AG20443 (cell line): ENCODE measurements around the gene NREP.
"Not testable (repeated sequence)": the region's sequence is repeated elsewhere in the genome, so short reads cannot be mapped to it uniquely, and the experiment has no call there.

ENCODE experiments used
- DNase-seq: peaks from one replicate; pipeline ENCODE4 v3.0.0; 2012; ENCODE audit warnings: low spot score, mixed read lengths

NREP gene

GRCh38 chr5:111739416-111739815 lies 17.6 kb downstream of the NREP start:
- DNase-seq, result no peak

DNA sequence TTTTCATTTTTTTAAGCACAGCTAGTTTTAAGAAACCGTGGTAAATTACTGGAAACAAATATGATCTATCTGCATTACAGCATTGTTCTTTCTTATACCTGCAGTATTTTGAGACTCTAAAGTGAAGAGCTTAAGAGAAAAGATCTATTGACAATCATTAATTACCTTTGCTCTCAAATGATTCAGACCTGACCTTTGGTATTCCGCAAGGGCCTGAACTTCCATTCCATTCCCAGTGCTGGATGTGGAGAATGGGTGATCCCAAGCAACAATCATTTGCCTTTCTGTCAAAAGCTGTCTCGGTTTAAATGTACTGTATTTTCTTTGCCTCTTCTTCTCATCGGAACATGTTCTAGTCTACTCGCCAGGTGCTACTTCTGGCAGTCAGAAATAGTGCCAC lies 18.9 kb downstream of the NREP start:
- no peak for DNase-seq

GRCh38 chr5:111737716-111738115 lies 19.3 kb downstream of the NREP start:
- peak; percentile 17 for DNase-seq

DNA sequence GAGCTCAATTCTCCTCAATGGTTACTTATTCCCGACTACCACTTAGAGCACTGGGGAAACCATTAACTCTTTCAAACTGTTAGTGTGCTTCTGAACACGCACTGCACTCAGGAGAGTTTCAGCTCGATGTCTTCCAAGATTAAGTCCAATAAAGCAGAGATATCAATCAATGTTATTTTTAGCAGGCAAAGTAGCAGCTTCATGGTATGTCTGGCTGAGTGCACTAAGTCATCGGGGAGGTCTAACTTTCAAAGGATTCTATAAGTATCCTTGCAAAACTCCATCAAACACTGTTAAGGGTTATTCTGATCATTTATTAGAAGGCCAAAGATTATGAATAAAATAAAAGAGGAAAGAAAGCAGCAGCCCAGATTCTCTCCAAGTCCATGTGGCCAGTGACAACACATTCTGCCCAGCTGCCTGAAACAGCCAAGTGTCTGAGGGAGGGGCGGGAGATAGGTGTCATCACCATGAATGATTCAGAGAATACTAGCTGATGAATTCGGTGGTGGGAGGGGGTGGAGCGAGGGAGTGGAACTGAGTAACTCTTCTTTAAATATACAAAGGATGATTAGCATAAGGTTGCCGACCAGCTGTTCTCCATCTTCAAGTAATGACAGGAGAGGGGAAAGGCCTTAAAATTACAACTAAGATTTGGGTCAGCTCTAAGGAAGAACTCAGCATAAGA lies 21.3 kb downstream of the NREP start:
- peak; percentile 89 for DNase-seq

DNA sequence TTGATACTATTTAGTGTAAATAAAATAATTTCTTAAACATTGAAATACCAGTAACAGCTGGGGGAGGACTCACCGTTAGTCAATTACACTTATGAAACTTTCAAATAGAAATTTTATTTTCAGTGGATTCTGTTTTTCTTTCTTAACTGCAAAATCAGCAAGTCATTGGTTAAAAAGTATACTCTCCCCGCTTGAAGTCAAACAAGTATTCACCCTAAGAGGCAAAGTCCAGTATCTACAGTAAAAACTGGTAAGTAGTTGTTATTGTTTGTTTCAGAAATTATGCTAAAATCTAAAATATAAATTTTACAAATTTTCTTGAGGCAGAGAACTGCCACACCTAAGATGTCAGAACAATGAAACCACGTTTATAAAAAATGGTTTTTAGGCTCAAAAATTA lies 22.4 kb downstream of the NREP start:
- no peak for DNase-seq

DNA sequence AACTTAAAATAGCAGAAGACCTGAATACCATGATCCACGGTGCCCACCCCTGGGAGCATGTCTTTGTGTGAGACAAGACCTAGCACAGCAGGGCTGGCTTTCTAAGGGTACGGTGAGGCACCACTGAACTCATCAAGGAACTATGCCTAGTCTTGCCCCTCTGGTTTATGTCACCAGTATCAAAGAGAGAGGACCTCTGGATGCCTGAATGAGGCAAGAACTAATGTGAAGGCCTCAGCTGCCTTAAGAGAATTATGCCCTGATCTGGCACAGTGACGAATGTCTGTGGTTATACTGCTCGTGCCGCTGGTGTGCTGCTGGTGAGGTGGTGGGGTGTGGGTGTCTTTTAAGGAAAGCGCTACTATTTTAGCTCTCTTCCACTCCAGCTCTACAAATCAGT lies 23.0 kb downstream of the NREP start:
- DNase-seq, result peak; percentile 36

- DNase-seq, result no peak
Observed at GRCh38 chr5:111733571-111733970, 23.4 kb downstream of the NREP start.

GRCh38 chr5:111731638-111732037 lies 25.4 kb downstream of the NREP start:
- DNase-seq, result no peak

DNA sequence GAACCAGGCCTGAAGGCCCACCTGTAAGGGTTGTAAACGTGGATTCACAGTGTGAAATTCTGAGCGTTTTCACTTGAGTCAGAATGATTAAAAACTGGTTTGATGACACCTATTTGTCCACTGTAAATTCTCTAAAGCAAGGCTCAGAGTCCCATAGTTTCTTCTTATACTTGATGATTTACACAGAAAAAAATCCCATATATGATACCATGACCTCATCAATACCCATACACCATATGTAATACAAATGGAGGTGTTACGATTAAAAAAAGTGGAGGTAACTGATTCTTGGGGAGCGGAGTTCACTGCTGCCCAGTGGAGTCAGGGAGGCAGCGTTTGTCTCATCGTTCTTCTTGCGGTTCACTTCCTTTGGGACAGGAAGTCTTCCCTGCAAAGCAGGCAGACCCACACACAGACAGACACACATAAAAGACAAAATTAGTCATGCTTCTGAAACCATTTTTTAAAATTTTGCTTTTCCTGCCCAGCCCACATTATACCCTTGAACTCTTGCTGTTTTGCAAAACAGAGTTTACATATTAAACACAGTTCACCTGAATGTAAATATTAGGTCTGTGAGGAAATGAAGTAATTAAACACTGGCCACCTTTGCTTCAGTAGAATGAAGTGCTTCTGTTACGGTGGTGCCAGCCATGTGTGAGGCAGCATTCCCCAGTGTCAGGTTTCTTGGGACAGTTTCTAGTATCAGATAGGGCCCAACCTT lies 26.2 kb downstream of the NREP start:
- DNase-seq, result no peak

DNA sequence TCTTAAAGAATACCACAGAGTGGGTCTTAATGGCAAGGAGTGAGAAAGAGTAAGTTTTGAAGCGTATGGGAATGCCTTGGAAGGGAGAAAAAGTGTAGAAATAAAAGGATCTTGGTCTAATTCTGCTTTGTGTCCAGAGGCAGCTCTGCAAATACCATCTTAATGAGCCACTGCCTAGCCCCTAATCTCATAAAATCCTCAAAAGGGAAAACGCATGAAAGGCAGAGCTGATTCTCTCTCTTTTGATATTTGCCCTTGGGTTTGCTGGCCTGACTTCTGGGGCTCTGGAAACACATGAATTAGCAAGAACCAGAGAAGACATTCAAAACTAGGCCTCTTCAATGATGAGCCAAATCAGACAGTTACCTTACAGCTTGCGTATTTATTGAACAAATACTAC lies 28.1 kb downstream of the NREP start:
- no peak for DNase-seq

DNA sequence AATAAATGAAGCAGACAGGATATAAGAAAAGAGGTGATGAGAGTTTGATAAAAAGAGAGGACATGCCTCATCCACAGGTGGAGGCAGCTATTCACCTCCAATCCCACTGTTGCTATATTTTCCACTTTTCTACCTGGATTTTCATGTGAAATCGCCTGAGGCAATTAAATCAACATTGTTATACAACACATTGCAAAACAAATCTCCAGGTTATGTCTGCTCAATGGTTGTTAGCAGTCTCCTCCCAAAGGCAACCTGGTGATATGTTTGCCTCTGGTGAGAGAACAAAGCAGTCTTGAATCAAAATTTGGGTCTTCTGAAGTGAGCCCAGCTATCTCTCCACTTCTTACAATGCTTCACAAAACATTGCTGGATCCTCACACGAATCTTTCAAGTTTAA lies 30.0 kb downstream of the NREP start:
- DNase-seq, result no peak

DNA sequence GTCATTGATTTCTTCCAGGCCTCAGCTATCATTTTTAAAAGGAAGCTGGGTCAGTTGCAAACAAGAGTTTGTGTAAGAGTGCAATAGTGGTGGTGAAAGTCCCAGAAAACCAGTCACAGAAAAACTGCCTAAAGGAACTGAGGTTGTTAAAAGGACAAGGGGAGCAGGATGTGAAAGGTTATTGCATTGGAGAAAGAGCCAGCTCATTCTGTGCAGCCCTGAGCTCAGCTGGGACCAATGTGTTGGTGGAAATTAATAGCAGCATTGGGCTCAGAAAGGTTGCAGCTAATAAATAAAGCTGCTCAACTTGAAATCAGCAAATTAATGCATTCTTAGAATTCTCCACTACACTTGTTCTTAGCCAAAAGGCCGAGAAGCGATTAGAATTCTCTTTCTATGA lies 34.9 kb downstream of the NREP start:
- no peak for DNase-seq

GRCh38 chr5:111720333-111720890 lies 36.6 kb downstream of the NREP start:
- no peak for DNase-seq

- no peak for DNase-seq
Observed at GRCh38 chr5:111719773-111720172, 37.2 kb downstream of the NREP start.

DNA sequence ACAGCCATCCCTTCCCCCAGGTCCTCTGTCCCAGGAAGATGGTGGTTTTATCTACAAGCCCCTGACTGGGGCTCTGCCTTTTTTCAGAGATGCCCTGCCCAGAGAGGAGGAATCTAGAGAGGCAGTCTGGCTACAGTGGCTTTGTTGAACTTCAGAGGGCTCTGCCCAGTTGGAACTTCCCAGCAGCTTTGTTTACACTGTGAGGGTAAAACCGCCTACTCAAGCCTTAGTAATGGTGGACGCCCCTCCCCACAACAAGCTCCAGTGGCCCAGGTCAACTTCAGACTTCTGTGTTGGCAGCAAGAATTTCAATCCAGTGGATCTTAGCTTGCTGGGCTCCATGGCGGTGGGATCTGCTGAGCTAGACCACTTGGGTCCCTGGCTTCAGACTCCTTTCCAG lies 40.2 kb downstream of the NREP start:
- DNase-seq, result not testable (repeated sequence)

DNA sequence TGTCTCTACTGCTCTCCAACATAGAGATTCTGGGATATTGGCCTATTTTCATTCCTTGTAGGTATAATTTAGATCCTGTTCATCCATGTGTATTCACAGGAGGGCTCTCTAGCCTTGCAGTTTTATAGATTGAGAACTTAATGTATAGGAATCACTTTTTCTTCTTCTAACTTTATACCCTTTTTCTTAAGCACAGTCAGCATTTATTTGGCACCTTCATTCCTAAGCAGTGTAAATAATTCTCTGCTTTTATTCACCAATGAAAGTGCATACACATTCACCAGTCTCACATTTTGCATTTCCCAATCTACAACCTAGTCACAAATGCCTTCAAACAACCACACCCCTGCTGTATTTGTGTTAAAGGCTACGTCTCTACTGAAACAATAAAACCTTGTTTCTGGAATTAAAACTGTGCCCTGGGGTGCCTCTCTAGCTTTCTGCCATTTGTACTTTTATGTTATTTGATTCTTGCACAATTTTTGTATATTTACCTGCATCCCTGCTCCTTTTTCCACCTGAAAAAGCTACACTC lies 49.3 kb downstream of the NREP start:
- DNase-seq, result no peak

- DNase-seq, result no peak
Observed at GRCh38 chr5:111706345-111706744, 50.6 kb downstream of the NREP start.

GRCh38 chr5:111704452-111705085 lies 52.4 kb downstream of the NREP start:
- no peak for DNase-seq

GRCh38 chr5:111703662-111704061 lies 53.3 kb downstream of the NREP start:
- DNase-seq, result no peak

GRCh38 chr5:111699976-111700375 lies 57.0 kb downstream of the NREP start:
- DNase-seq, result no peak

DNA sequence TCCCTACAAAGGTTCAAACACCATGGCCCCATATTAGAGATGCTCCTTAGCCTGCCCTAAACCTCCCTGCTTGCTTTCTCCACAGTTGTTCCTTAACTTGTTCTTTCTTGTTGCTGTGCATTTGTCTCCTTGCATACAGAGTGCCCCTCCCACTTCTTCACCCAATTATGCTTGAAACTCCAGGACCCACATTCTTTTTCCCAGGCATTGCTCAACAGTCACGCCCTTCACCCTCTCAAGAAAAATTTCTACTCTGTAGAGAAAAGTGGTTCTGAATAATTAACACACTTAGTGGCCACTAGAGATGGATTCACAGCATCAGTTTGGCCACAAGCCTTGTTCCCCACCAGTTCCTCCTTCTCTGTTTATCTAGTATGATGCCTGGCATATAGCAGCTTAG lies 57.7 kb downstream of the NREP start:
- no peak for DNase-seq

GRCh38 chr5:111697881-111698757 lies 58.9 kb downstream of the NREP start:
- DNase-seq, result peak; percentile 50
